ENCODE measurements around the gene FHL1.

GRCh38 chrX:136259543-136259942, 112.2 kb downstream of the FHL1 start:
- no peak for TF ChIP-seq CTCF (IDR thresholded peaks at IDR 0.05)
- no peak for TF ChIP-seq POLR2A (IDR thresholded peaks at IDR 0.05)
- no peak for TF ChIP-seq EP300 (IDR thresholded peaks at IDR 0.05)

Data from sigmoid colon (tissue), 4 donors.